Caco-2 (cell line): ENCODE data around the gene NAGLU. TPM values are rescaled to one million over a fixed set of nuclear protein-coding genes. Genes with fewer than 3 reads are reported as not detected.

ENCODE experiments used
- BruUV-seq: library from RNA; stranded (reverse); fragments of 400-500 nt; replicated peaks from 2 replicates; lab custom pipeline; 2021; lab: Mats Ljungman, UMichigan
- CTCF ChIA-PET: fragments of 300-600 bp; sonication (Branson Sonifier 250); formaldehyde crosslinking; loops from one replicate; lab custom pipeline; 2022; ENCODE audit warnings: antibody characterized with exemption; lab: Charles Lee
- POLR2A ChIA-PET: fragments of 300-600 bp; sonication (Branson Sonifier 250); formaldehyde crosslinking; loops from one replicate; lab custom pipeline; 2022; ENCODE audit warnings: antibody characterized with exemption; lab: Charles Lee
- DNase-seq, 2 experiments: peaks; one replicate each; pipeline versions ENCODE4 v3.0.0 to v3.0.0-alpha.2; 2020 to 2022
- H3K27me3 ChIP-seq: replicated peaks from 2 replicates; pipeline ENCODE4 v1.6.0; 2011; ENCODE audit warnings: low read length; ENCODE audit not compliant: control insufficient read depth, insufficient read depth
- H3K36me3 ChIP-seq: 2 replicates; pipeline ENCODE4 v1.5.1; 2011; ENCODE audit warnings: low read length; ENCODE audit not compliant: control insufficient read depth, insufficient read depth
- H3K4me1 ChIP-seq: fragments of 250-450 bp; sonication (Bioruptor Pico); 2 replicates; pipeline ENCODE4 v1.5.1; 2020; ENCODE audit warnings: mild to moderate bottlenecking
- H3K4me3 ChIP-seq: 2 replicates; pipeline ENCODE4 v1.5.1; 2011; ENCODE audit warnings: low read depth, mild to moderate bottlenecking, control low read depth, low read length
- H3K9me3 ChIP-seq: fragments of 250-450 bp; sonication (Bioruptor Pico); 2 replicates; pipeline ENCODE4 v1.5.1; 2020; ENCODE audit warnings: mild to moderate bottlenecking, moderate library complexity
- H3K27ac Mint-ChIP-seq: one replicate; pipeline ENCODE4 v1.8.0; 2022; ENCODE audit warnings: mixed read lengths; ENCODE audit not compliant: unreplicated experiment
- H3K27me3 Mint-ChIP-seq: one replicate; pipeline ENCODE4 v1.8.0; 2022; ENCODE audit warnings: mixed read lengths; ENCODE audit not compliant: insufficient read depth, unreplicated experiment
- H3K36me3 Mint-ChIP-seq: one replicate; pipeline ENCODE4 v1.8.0; 2022; ENCODE audit warnings: mild to moderate bottlenecking, mixed read lengths; ENCODE audit not compliant: insufficient read depth, unreplicated experiment
- H3K4me1 Mint-ChIP-seq: one replicate; pipeline ENCODE4 v1.8.0; 2022; ENCODE audit warnings: low read depth, mixed read lengths; ENCODE audit not compliant: unreplicated experiment
- H3K4me3 Mint-ChIP-seq: one replicate; pipeline ENCODE4 v1.8.0; 2022; ENCODE audit warnings: mild to moderate bottlenecking, moderate library complexity, mixed read lengths; ENCODE audit not compliant: unreplicated experiment
- H3K9me3 Mint-ChIP-seq: one replicate; pipeline ENCODE4 v1.8.0; 2022; ENCODE audit warnings: mixed read lengths; ENCODE audit not compliant: unreplicated experiment
- CTCF ChIP-seq, 2 experiments: fragments of 200-600 bp in 1 of 2; IDR thresholded peaks; 1 replicate in 1 of 2; 2 replicates in 1 of 2; pipeline versions ENCODE4 v1.5.1 to v1.8.0; 2011 to 2022; ENCODE audit warnings: antibody characterized with exemption in 1 of 2, control low read depth in 1 of 2, inconsistent platforms in 1 of 2, low read depth in 1 of 2, low read length in 1 of 2, mild to moderate bottlenecking in 1 of 2, moderate library complexity in 1 of 2; ENCODE audit not compliant: insufficient read depth in 1 of 2, severe bottlenecking in 1 of 2, unreplicated experiment in 1 of 2
- intact Hi-C: fragments of 100-400 bp; cut with micrococcal nuclease; formaldehyde crosslinking; loops from one replicate; pipeline ENCODE4 v1.10.0; 2022; ENCODE audit not compliant: unreplicated experiment
- total RNA-seq: library from RNA; stranded (reverse); gene quantifications from 2 replicates; pipeline ENCODE4 v1.2.3, GENCODE V29; 2022

NAGLU gene
- total RNA-seq, 1 experiment from 2014 or later: 28.7 TPM

DNA sequence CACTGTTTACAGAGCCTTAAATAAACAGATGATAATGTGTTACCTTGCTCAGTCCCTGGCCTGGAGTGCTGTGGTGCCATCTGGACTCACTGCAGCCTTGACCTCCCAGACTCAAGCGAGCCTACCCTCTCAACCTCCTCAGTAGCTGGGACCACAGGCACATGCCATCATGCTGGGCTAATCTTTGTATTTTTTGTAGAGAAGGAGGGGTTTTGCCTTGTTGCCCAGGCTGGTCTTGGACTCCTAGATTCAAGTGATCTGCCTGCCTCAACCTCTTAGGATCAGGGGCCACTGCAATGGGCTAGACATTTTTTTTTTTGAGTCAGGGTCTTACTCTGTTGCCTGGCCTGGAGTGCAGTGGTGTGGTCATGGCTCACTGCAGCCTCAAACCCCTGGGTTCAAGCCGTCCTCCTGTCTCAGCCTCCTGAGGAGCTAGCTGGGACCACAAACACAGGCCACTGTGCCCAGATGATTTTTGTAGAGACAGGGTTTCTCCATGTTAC, 5.0 kb upstream of the NAGLU start:
- Histone ChIP-seq H3K36me3 (no peaks in the 10 kb centered on the region), H3K27me3 (no peaks in the 10 kb centered on the region), H3K4me3 (no peak overlapping the region), H3K4me1 (peaks cover 40% of the 10 kb centered on the region), H3K9me3 (no peaks in the 10 kb centered on the region)
- peak overlapping the region; percentile 92 for H3K4me3 Mint-ChIP-seq
- intact Hi-C loops: loop anchor here (2.0 to 5.0 kb wide), 2 partner anchors 46 to 72 kb away; partner anchors contain the start of genes ATP6V0A1 and PSMC3IP
- H3K9me3 Mint-ChIP-seq: no peaks in the 10 kb centered on the region
- H3K27ac Mint-ChIP-seq: peak overlapping the region; percentile 93
- POLR2A ChIA-PET: interaction anchor here (1.6 kb wide), 1 partner anchor 143 kb away, joined by 6 read pairs; the partner anchor contains the start of gene STAT3
- H3K27me3 Mint-ChIP-seq: no peaks in the 10 kb centered on the region
- peaks cover 43% of the 10 kb centered on the region for H3K4me1 Mint-ChIP-seq
- DNase-seq: peak; percentile 58 to 74
- peaks cover 12% of the 10 kb centered on the region for H3K36me3 Mint-ChIP-seq
- no peak for TF ChIP-seq CTCF (IDR thresholded peaks at IDR 0.05; ENCODE audit: insufficient read depth in 1 of 2, low read depth in 1 of 2, low read length in 1 of 2, severe bottlenecking in 1 of 2, unreplicated experiment in 1 of 2)
- no TSS peak for BruUV-seq
- CTCF ChIA-PET: interaction anchor here (1.2 to 1.3 kb wide), 2 partner anchors 13 to 47 kb away, joined by 6 to 8 read pairs; no protein-coding TSS in a partner anchor

DNA sequence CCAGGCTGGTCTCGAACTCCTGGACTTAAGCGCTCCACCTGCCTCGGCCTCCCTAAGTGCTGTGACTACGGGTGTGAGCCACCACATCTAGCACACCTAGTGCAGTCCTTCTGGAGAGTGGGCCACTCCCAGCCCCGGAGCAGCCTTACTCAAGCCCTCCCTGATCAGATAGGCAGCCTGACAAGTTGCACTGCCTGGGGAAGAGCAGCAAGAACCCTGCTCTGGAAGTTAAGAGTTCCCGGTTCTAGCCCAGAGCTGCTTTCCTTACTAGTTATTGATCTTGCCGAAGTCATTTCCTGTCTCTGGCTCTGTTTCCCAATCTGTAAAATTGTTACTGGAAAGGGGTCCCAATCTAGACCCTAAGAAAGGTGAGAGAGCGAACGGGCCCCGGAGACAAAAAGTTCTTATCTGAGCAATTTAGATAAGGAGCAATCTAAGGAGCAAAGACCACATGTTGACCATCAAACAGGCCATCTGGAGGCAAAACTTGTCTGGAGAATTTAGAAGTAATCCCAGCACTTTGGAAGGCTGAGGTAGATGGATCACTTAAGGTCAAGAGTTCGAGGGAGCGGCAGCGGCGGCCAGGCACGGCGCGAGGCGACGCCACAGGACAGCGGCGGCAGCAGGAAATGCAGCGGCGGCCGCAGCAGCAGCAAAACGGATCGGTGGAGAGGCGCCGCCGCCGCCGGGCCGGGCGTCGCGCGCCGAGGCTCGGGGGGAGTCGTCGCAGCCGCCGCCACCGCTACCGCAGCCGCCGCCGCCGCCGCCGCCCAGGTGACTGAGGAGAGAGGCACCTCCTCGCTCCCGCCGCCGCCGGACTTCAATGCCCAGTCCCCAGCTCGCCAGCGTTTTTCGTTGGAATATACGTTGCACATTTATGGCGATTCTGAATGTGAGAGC, 4.3 kb upstream of the NAGLU start:
- no peaks in the 10 kb centered on the region for H3K27me3 ChIP-seq
- ChIA-PET POLR2A (interaction anchor here (0.6 to 1.6 kb wide), 7 partner anchors 9 to 143 kb away, joined by 3 to 6 read pairs (median 4); partner anchors contain the start of genes CAVIN1 and STAT3), CTCF (interaction anchor here (0.6 to 0.8 kb wide), 2 partner anchors 143 to 232 kb away, joined by 4 to 5 read pairs; no protein-coding TSS in a partner anchor)
- peak; percentile 40 to 64 for TF ChIP-seq CTCF (IDR thresholded peaks at IDR 0.05; ENCODE audit: insufficient read depth in 1 of 2, low read depth in 1 of 2, low read length in 1 of 2, severe bottlenecking in 1 of 2, unreplicated experiment in 1 of 2)
- Mint-ChIP-seq H3K9me3 (no peaks in the 10 kb centered on the region), H3K4me1 (peaks cover 43% of the 10 kb centered on the region), H3K27ac (peak overlapping the region; percentile 93), H3K4me3 (peak overlapping the region; percentile 92), H3K36me3 (peaks cover 12% of the 10 kb centered on the region), H3K27me3 (no peaks in the 10 kb centered on the region)
- intact Hi-C loops: loop anchor here (2.0 to 5.0 kb wide), 2 partner anchors 46 to 73 kb away; partner anchors contain the start of genes ATP6V0A1 and PSMC3IP
- DNase-seq: peak; percentile 90 to 91
- no TSS peak for BruUV-seq
- peaks cover 40% of the 10 kb centered on the region for H3K4me1 ChIP-seq
- peak overlapping the region; percentile 58 for H3K4me3 ChIP-seq
- H3K9me3 ChIP-seq: no peaks in the 10 kb centered on the region
- H3K36me3 ChIP-seq: no peaks in the 10 kb centered on the region
